ENCODE data around the gene SNX6.

DNA sequence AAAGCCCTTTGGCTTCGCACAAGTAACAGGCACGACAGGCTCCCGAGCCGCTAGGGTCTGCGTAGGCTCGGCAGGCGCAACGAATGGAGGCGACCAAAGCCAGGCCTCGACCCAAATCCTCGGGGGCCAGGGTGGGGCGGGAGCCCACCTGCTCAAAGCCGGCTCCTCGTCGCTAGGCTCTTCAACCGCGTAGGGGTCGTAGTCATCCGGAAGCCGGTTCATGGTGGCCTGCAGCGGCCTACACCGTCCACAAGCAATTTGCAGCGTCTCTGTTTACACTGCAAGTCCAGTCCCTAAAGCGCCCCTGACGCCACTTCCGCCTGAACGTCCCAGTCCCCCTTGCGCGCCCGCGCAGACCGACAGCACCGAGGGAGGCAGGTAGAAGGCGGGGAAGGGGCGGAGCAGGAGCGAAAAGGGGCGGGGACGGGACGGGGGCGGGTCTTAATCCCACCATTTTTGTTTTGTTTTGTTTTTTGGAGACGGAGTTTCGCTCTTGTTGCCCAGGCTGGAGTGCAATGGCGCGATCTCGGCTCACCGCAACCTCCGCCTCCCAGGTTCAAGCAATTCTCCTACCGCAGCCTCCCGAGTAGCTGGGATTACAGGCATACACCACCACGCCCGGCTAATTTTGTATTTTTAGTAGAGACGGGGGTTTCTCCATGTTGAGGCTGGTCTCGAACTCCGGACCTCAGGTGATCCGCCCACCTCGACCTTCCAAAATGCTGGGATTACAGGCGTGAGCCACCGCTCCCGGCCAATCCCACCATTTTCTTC, 90.4 kb downstream of the SNX6 start, which contains the start of gene EAPP:
- TF ChIP-seq CTCF (IDR thresholded peaks at IDR 0.05; ENCODE audit: low read depth, low read length, poor library complexity, severe bottlenecking) (no peak), EZH2phosphoT487 (IDR thresholded peaks at IDR 0.05; ENCODE audit: borderline replicate concordance, low read length) (no peak)

Measured in DOHH2 (cell line).